ENCODE data around the gene RAB34. TPM values are rescaled to one million over a fixed set of nuclear protein-coding genes. Genes with fewer than 3 reads are reported as not detected.

The RAB34 gene
- total RNA-seq, 1 donor from 2014 or later, result 21.3 TPM

DNA sequence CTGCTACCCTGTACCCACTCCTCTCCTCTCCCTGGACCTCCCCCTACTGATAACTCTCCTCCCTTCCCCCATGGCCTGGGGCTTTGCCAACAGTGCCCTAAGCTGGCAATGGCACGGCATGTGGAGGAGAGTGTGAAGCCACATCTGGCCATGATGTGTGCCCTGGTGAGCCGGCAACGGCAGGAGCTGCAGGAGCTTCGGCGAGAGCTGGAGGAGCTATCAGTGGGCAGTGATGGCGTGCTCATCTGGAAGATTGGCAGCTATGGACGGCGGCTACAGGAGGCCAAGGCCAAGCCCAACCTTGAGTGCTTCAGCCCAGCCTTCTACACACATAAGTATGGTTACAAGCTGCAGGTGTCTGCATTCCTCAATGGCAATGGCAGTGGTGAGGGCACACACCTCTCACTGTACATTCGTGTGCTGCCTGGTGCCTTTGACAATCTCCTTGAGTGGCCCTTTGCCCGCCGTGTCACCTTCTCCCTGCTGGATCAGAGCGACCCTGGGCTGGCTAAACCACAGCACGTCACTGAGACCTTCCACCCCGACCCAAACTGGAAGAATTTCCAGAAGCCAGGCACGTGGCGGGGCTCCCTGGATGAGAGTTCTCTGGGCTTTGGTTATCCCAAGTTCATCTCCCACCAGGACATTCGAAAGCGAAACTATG is 31.3 kb upstream of the RAB34 start:
- ChIA-PET CTCF (interaction anchor here (0.9 to 17.6 kb wide), 8 partner anchors 10 to 149 kb away, joined by 3 to 545 read pairs (median 5); partner anchors contain the start of genes FLOT2, NEK8 and TLCD1), POLR2A (interaction anchor here (1.2 to 23.0 kb wide), 11 partner anchors 8 to 203 kb away, joined by 3 to 2384 read pairs (median 13); partner anchors contain the start of genes BLTP2, DHRS13, NEK8 and PHF12)
- intact Hi-C loops (cut with micrococcal nuclease), result no loop called here
- ATAC-seq (ENCODE audit: low read depth), result no peak
- H3K27me3 Mint-ChIP-seq, result no peaks in the 10 kb centered on the region
- H3K4me1 Mint-ChIP-seq, result peaks cover 51% of the 10 kb centered on the region
- peaks cover 82% of the 10 kb centered on the region for H3K36me3 Mint-ChIP-seq (ENCODE audit: low read depth)
- H3K9me3 Mint-ChIP-seq, result no peaks in the 10 kb centered on the region
- H3K27ac Mint-ChIP-seq, result peak overlapping the region; percentile 71
- TF ChIP-seq, protein P1, sequence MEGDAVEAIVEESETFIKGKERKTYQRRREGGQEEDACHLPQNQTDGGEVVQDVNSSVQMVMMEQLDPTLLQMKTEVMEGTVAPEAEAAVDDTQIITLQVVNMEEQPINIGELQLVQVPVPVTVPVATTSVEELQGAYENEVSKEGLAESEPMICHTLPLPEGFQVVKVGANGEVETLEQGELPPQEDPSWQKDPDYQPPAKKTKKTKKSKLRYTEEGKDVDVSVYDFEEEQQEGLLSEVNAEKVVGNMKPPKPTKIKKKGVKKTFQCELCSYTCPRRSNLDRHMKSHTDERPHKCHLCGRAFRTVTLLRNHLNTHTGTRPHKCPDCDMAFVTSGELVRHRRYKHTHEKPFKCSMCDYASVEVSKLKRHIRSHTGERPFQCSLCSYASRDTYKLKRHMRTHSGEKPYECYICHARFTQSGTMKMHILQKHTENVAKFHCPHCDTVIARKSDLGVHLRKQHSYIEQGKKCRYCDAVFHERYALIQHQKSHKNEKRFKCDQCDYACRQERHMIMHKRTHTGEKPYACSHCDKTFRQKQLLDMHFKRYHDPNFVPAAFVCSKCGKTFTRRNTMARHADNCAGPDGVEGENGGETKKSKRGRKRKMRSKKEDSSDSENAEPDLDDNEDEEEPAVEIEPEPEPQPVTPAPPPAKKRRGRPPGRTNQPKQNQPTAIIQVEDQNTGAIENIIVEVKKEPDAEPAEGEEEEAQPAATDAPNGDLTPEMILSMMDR (IDR thresholded peaks at IDR 0.05), result no peak
- no peak for DNase-seq
- peak overlapping the region; percentile 64 for H3K4me3 Mint-ChIP-seq

DNA sequence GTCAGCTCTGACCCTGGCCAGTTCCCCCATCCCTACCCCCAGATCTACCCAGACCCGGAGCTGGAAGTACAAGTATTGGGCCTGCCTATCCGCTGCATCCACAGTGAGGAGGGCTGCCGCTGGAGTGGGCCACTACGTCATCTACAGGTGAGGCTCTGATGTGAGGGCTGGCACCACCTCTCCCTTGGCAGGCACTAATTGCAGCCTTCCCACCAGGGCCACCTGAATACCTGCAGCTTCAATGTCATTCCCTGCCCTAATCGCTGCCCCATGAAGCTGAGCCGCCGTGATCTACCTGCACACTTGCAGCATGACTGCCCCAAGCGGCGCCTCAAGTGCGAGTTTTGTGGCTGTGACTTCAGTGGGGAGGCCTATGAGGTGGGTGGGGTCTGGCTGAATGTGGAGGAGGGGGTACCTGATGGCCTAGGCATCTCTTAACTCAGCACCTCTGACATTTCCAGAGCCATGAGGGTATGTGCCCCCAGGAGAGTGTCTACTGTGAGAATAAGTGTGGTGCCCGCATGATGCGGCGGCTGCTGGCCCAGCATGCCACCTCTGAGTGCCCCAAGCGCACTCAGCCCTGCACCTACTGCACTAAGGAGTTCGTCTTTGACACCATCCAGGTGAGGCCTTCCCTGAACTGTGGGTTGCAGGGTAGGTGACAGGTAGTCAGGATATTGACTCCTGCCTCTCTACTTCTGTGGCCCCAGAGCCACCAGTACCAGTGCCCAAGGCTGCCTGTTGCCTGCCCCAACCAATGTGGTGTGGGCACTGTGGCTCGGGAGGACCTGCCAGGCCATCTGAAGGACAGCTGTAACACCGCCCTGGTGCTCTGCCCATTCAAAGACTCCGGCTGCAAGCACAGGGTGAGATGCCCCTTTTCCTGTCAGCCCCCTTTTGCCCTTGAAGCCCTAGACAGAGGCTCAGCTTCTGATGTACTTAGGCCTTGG is 30.4 kb upstream of the RAB34 start:
- peaks cover 82% of the 10 kb centered on the region for H3K36me3 Mint-ChIP-seq (ENCODE audit: low read depth)
- DNase-seq, result no peak
- TF ChIP-seq, protein P1 (IDR thresholded peaks at IDR 0.05), result no peak
- no peaks in the 10 kb centered on the region for H3K27me3 Mint-ChIP-seq
- peak overlapping the region; percentile 84 for H3K27ac Mint-ChIP-seq
- H3K9me3 Mint-ChIP-seq, result no peaks in the 10 kb centered on the region
- intact Hi-C loops (cut with micrococcal nuclease), result no loop called here
- no peak for ATAC-seq (ENCODE audit: low read depth)
- ChIA-PET POLR2A (interaction anchor here (1.1 to 23.0 kb wide), 7 partner anchors 9 to 204 kb away, joined by 3 to 2384 read pairs (median 6); partner anchors contain the start of genes BLTP2, NEK8, PHF12 and RPL23A), CTCF (interaction anchor here (0.9 to 17.6 kb wide), 5 partner anchors 11 to 32 kb away, joined by 3 to 545 read pairs (median 4); partner anchors contain the start of genes NEK8 and TLCD1)
- H3K4me1 Mint-ChIP-seq, result peaks cover 53% of the 10 kb centered on the region
- peak overlapping the region; percentile 64 for H3K4me3 Mint-ChIP-seq

DNA sequence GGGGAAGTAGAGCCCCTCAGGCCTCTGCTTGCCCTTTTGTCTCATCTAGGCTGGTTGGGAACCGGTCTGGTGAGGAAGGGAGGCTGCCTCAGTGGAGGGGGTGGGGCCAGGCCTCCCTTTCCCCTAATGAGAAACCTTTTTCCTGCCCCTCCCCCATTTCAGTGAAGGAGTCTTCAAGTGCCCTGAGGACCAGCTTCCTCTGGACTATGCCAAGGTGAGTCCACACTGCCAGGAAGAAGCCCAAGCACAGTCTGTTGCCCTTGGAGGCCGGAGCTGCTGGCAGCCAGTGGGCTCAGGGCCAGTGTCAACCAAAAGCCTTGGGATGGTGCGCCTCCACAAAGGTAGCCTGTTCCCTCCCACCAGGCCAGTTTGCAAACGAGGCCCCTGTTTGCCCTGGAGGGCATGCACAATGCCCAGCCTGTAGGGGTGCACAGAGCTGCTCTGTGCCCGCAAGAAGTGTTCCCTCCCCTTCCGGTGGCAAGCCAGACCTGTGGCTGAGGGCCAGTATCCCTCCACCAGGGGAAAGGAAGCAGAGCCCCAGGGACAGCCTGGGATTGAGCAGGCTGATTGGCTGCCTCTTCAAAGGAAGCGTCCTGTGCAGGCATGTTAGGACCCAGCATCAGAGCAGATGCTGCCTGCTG is 29.5 kb upstream of the RAB34 start:
- TF ChIP-seq, protein P1 (IDR thresholded peaks at IDR 0.05), result no peak
- ATAC-seq (ENCODE audit: low read depth), result no peak
- peaks cover 57% of the 10 kb centered on the region for H3K4me1 Mint-ChIP-seq
- H3K9me3 Mint-ChIP-seq, result no peaks in the 10 kb centered on the region
- DNase-seq, result no peak
- peak overlapping the region; percentile 84 for H3K27ac Mint-ChIP-seq
- CTCF ChIA-PET, result interaction anchor here (17.6 kb wide), 1 partner anchor 20 kb away, joined by 545 read pairs; the partner anchor contains the start of genes NEK8 and TLCD1
- H3K4me3 Mint-ChIP-seq, result peak overlapping the region; percentile 93
- H3K27me3 Mint-ChIP-seq, result no peaks in the 10 kb centered on the region
- H3K36me3 Mint-ChIP-seq (ENCODE audit: low read depth), result peaks cover 77% of the 10 kb centered on the region
- intact Hi-C loops (cut with micrococcal nuclease), result no loop called here
- POLR2A ChIA-PET, result interaction anchor here (1.1 to 23.0 kb wide), 5 partner anchors 8 to 205 kb away, joined by 5 to 2384 read pairs (median 9); partner anchors contain the start of genes NEK8, PROCA1, RPL23A and TLCD1

DNA sequence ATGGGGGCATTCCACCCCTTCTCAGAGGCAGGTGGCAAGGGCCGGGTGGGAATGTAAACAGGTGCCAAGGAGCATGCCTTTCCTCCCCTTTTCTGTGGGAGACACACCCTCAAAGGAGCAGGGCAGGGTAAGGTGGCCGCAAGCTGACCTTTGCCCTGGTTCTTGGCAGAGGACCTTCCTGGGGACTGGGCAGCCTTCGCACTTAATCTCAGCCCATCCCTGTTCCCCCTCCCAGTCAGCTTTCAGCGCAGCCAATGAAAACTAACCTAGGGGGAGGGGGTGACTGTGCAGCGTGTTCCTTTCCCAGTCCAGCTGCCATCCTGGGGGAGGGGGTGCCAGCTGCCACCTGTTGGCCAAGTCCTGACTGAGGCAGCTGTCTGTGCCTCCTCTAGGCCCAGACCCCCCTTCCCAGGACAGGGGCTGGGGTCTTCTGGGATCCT is 29.0 kb upstream of the RAB34 start:
- H3K27ac Mint-ChIP-seq, result peak overlapping the region; percentile 84
- POLR2A ChIA-PET, result interaction anchor here (0.6 to 23.0 kb wide), 6 partner anchors 8 to 205 kb away, joined by 4 to 2384 read pairs (median 8); partner anchors contain the start of genes NEK8, PROCA1, RPL23A and TLCD1
- ATAC-seq (ENCODE audit: low read depth) (no peak), DNase-seq (no peak)
- CTCF ChIA-PET, result interaction anchor here (17.6 kb wide), 1 partner anchor 19 kb away, joined by 545 read pairs; the partner anchor contains the start of genes NEK8 and TLCD1
- no peaks in the 10 kb centered on the region for H3K27me3 Mint-ChIP-seq
- intact Hi-C loops (cut with micrococcal nuclease), result no loop called here
- peak overlapping the region; percentile 93 for H3K4me3 Mint-ChIP-seq
- no peaks in the 10 kb centered on the region for H3K9me3 Mint-ChIP-seq
- H3K4me1 Mint-ChIP-seq, result peaks cover 63% of the 10 kb centered on the region
- peaks cover 73% of the 10 kb centered on the region for H3K36me3 Mint-ChIP-seq (ENCODE audit: low read depth)
- TF ChIP-seq, protein P1 (IDR thresholded peaks at IDR 0.05), result no peak
